ENCODE data around the gene EGFLAM. TPM values are rescaled to one million over a fixed set of nuclear protein-coding genes. Genes with fewer than 3 reads are reported as not detected.

EGFLAM gene
- total and polyA plus RNA-seq, 2 donors (not counting 3 experiments of a cell fraction or from before 2014, with no cell fraction given): 1.2 to 2.7 TPM

DNA sequence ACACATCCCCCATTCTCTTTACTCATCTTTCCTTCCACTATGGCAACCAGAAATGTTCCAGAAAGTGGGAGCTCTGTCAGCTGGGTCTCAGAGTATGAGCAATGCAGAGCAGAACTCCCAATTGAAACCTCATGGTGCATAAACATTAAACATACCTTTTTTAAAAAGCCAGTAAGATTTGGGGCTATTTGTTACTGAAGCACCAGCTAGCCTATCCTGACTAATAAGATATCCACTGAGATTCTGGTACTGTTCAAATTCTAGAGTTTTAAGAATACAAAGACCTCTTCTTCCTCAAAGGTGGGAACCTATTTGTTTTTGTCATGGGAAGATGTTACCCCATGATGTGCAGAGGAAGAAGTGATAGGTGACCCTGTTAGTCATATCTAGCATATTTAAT is 46.1 kb upstream of the EGFLAM start:
- POLR2A ChIA-PET: no interaction called here
- FAIRE-seq (no peak), DNase-seq (ENCODE audit: low read depth, low spot score) (no peak)
- no peaks in the 10 kb centered on the region for H4K20me1 ChIP-seq (replicated peaks; ENCODE audit: control insufficient read depth, extremely low read depth, insufficient read depth, low read length)
- CTCF ChIA-PET: no interaction called here
- H3K4me3 ChIP-seq (replicated peaks in 1 of 3; ENCODE audit: insufficient read depth in 1 of 3, low read depth in 1 of 3, low read length in 3 of 3): no peak overlapping the region
- no peak overlapping the region for H2AFZ ChIP-seq (ENCODE audit: low read depth, low read length)
- H3K36me3 ChIP-seq (ENCODE audit: control insufficient read depth in 2 of 2, extremely low read depth in 1 of 2, insufficient read depth in 2 of 2, low read length in 2 of 2): no peaks in the 10 kb centered on the region
- H3K27me3 ChIP-seq (ENCODE audit: control insufficient read depth in 2 of 2, insufficient read depth in 2 of 2, low read length in 2 of 2): no peaks in the 10 kb centered on the region
- H3K9me3 ChIP-seq (replicated peaks; ENCODE audit: control insufficient read depth, insufficient read depth, low read length): no peaks in the 10 kb centered on the region
- dilution Hi-C loops (cut with MboI; ENCODE audit: extremely low pct_ligation_motif_present, low sequenced_read_pairs): no loop called here
- no peaks in the 10 kb centered on the region for H3K9me1 ChIP-seq (replicated peaks; ENCODE audit: control insufficient read depth, extremely low read depth, insufficient read depth, low read length)
- no peaks in the 10 kb centered on the region for H3K4me1 ChIP-seq (ENCODE audit: control insufficient read depth, extremely low read depth, insufficient read depth, low read length)
- no peak overlapping the region for H3K4me2 ChIP-seq (ENCODE audit: insufficient read depth, low read length)
- no peaks in the 10 kb centered on the region for H3K79me2 ChIP-seq (ENCODE audit: control insufficient read depth, insufficient read depth, low read length)
- intact Hi-C loops (cut with micrococcal nuclease): no loop called here
- BruUV-seq (replicated peaks): no TSS peak
- no peak overlapping the region for H3K27ac ChIP-seq (ENCODE audit: insufficient read depth, low read depth, low read length)
- no peak for TF ChIP-seq POLR2AphosphoS5 (IDR thresholded peaks at IDR 0.05; ENCODE audit: insufficient read depth, low read depth, low read length)
- H3K9ac ChIP-seq (replicated peaks; ENCODE audit: extremely low read depth, insufficient read depth, low read length): no peak overlapping the region

- CTCF ChIA-PET: interaction anchor here (1.7 kb wide), 1 partner anchor 17 kb away, joined by 4 read pairs; no protein-coding TSS in a partner anchor
- TF ChIP-seq, protein P1, sequence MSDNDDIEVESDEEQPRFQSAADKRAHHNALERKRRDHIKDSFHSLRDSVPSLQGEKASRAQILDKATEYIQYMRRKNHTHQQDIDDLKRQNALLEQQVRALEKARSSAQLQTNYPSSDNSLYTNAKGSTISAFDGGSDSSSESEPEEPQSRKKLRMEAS (IDR thresholded peaks at IDR 0.05; ENCODE audit: insufficient read depth, insufficient read length): no peak
- TF ChIP-seq POLR2AphosphoS5 (IDR thresholded peaks at IDR 0.05; ENCODE audit: insufficient read depth, low read depth, low read length) (no peak), CTCF (IDR thresholded peaks at IDR 0.05; ENCODE audit: extremely low read depth in 1 of 2, insufficient read depth in 1 of 2, low read depth in 1 of 2, low read length in 2 of 2) (no peak)
Observed at GRCh38 chr5:38226091-38226490, 32.3 kb upstream of the EGFLAM start.

More at GRCh38 chr5:38226091-38226490, 32.3 kb upstream of the EGFLAM start:
- no peak overlapping the region for H3K4me2 ChIP-seq (ENCODE audit: insufficient read depth, low read length)
- H3K9me3 ChIP-seq (replicated peaks; ENCODE audit: control insufficient read depth, insufficient read depth, low read length): no peaks in the 10 kb centered on the region
- intact Hi-C loops (cut with micrococcal nuclease) (no loop called here), dilution Hi-C loops (cut with MboI; ENCODE audit: extremely low pct_ligation_motif_present, low sequenced_read_pairs) (no loop called here)
- DNase-seq (ENCODE audit: low read depth, low spot score): no peak
- H3K4me3 ChIP-seq (replicated peaks in 1 of 3; ENCODE audit: insufficient read depth in 1 of 3, low read depth in 1 of 3, low read length in 3 of 3): no peak overlapping the region
- POLR2A ChIA-PET: no interaction called here
- no peaks in the 10 kb centered on the region for H4K20me1 ChIP-seq (replicated peaks; ENCODE audit: control insufficient read depth, extremely low read depth, insufficient read depth, low read length)
- no peak for FAIRE-seq
- no peaks in the 10 kb centered on the region for H3K36me3 ChIP-seq (ENCODE audit: control insufficient read depth in 2 of 2, extremely low read depth in 1 of 2, insufficient read depth in 2 of 2, low read length in 2 of 2)
- H3K4me1 ChIP-seq (ENCODE audit: control insufficient read depth, extremely low read depth, insufficient read depth, low read length): no peaks in the 10 kb centered on the region
- H3K27ac ChIP-seq (ENCODE audit: insufficient read depth, low read depth, low read length): no peak overlapping the region
- no peaks in the 10 kb centered on the region for H3K9me1 ChIP-seq (replicated peaks; ENCODE audit: control insufficient read depth, extremely low read depth, insufficient read depth, low read length)
- no TSS peak for BruUV-seq (replicated peaks)
- no peak overlapping the region for H3K9ac ChIP-seq (replicated peaks; ENCODE audit: extremely low read depth, insufficient read depth, low read length)
- H3K27me3 ChIP-seq (ENCODE audit: control insufficient read depth in 2 of 2, insufficient read depth in 2 of 2, low read length in 2 of 2): no peaks in the 10 kb centered on the region
- no peak overlapping the region for H2AFZ ChIP-seq (ENCODE audit: low read depth, low read length)
- no peaks in the 10 kb centered on the region for H3K79me2 ChIP-seq (ENCODE audit: control insufficient read depth, insufficient read depth, low read length)
